Stomach (tissue), 9 donors: ENCODE measurements around the gene RSPO1. TPM values are rescaled to one million over a fixed set of nuclear protein-coding genes. Genes with fewer than 3 reads are reported as not detected.

Source experiments
- DNase-seq, 2 donors: peaks; one replicate each; pipeline versions ENCODE4 v3.0.0 to v3.0.0-alpha.2; 2013 to 2019
- H3K27ac ChIP-seq, 5 donors: fragments of 200-600 bp in 4 of 5; sonication (generic) in 4 of 5; one replicate each; pipeline ENCODE4 v1.5.1; 2013 to 2019; ENCODE audit warnings: mild to moderate bottlenecking in 1 of 5, moderate library complexity in 1 of 5
- H3K27me3 ChIP-seq, 3 donors: fragments of 200-600 bp; sonication (generic); one replicate each; pipeline ENCODE4 v1.5.1; 2017 to 2019; ENCODE audit warnings: mixed run types in 1 of 3
- H3K36me3 ChIP-seq, 4 donors: fragments of 200-600 bp; sonication (generic); 1 replicate in 3 of 4; 2 replicates in 1 of 4; pipeline ENCODE4 v1.5.1; 2016 to 2019
- H3K4me1 ChIP-seq, 4 donors: fragments of 200-600 bp; sonication (generic); one replicate each; pipeline ENCODE4 v1.5.1; 2016 to 2019
- H3K4me3 ChIP-seq, 4 donors: fragments of 200-600 bp; sonication (generic) in 3 of 4; one replicate each; pipeline ENCODE4 v1.5.1; 2016 to 2019; ENCODE audit warnings: mild to moderate bottlenecking in 1 of 4
- H3K9me3 ChIP-seq, 4 donors: fragments of 200-600 bp; sonication (generic); one replicate each; pipeline ENCODE4 v1.5.1; 2016 to 2019
- EP300 ChIP-seq: sonication (generic); formaldehyde crosslinking; IDR thresholded peaks from one replicate; pipeline ENCODE4 v1.6.1; 2017; ENCODE audit warnings: antibody characterized with exemption
- POLR2A ChIP-seq, 4 donors: fragments of 450-650 bp; IDR thresholded peaks; one replicate each; pipeline ENCODE4 v1.6.1; 2016; ENCODE audit warnings: antibody characterized with exemption in 4 of 4, control low read depth in 2 of 4, mild to moderate bottlenecking in 1 of 4, moderate library complexity in 1 of 4
- POLR2AphosphoS5 ChIP-seq, 3 donors: sonication (generic); formaldehyde crosslinking; IDR thresholded peaks; one replicate each; pipeline ENCODE4 v1.6.1; 2016; ENCODE audit warnings: antibody characterized with exemption in 3 of 3
- WGBS, 5 donors: extraction: QIAGEN DNeasy Blood & Tissue Kit in 3 of 5; methylation state at CpG; one replicate each; pipeline versions ENCODE4 v1.1.5 to v1.1.7; 2013 to 2018; 5-methylcytosine and 5-hydroxymethylcytosine counted together
- intact Hi-C: fragments of 100-400 bp; cut with DNase I; formaldehyde crosslinking; loops from one replicate; pipeline ENCODE4 v1.15.1; 2023; ENCODE audit warnings: low total_unique reads
- polyA plus RNA-seq, 3 donors: library from polyadenylated mRNA; stranded (reverse); fragments of 200-250 nt; gene quantifications; one replicate each; pipeline ENCODE4 v1.2.3, GENCODE V29; 2013
- total RNA-seq, 5 donors: library from RNA; depleted of rRNA; stranded (reverse); fragments of >200 nt; gene quantifications; one replicate each; pipeline versions ENCODE4 v1.1.0 to v1.2.3, GENCODE V29; 2014 to 2016
- TF ChIP-seq, protein P1 (sequence below), 7 experiments: fragments of 450-650 bp in 4 of 7; fragments of 200-600 bp in 3 of 7; sonication (generic) in 3 of 7; IDR thresholded peaks; one replicate each; pipeline ENCODE4 v1.5.1; 2016 to 2019; ENCODE audit warnings: antibody characterized with exemption in 7 of 7, control low read depth in 2 of 7, mild to moderate bottlenecking in 1 of 7
- donor health status: healthy with polysubstance abuse.
- donor health status: Bipolar disorder and iron deficiency.
- donor health status: healthy.

The RSPO1 gene
- total and polyA plus RNA-seq, 8 donors, result 0.50 to 5.8 (median 1.4) TPM

DNA sequence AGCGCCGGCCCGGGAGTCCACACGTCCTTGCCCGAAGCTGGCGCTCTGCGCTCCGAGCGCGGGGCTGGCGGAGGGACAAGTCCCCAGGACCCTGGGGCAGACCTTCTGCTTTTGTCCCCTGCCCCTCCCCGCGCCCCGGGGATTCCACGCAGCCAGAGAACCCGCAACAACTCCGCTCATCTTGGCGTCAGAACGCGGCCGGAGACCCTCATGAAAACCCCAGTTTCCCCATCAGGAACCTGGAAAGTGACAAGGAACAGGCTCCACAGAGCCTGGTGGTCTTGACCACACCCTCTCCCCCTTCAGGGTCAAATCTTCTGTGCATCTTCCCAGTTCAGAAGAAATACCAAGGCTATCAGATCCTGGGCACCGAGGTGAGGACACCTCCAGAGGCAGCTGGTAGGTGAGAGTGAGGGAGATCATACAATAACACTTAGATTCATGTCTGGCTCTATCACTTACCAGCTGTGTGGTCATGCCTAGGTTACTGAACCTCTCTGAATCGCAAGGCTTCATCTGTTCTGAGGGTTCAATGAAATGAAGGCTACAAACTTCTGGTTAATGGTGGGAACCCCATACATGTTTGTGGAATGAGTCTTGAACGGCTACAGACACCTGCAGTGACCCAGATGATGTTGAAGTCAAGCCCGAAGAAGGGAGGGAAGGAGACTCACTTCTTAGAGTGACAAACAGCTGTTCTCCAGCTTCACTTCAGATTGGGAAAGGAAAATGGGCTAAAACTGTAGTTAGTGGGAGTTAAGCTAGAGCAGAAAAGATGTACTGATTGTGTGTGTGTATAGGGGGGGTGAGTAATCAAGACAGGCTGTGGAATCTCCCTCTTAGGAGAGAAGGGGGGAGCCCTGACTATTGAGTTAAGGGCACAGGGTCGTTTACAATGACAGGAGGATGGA, 555 bp upstream of the RSPO1 start:
- intact Hi-C loops, result no loop called here
- no peak for DNase-seq
- H3K27me3 ChIP-seq, result peaks cover 13 to 93% (median 72%) of the 10 kb centered on the region in 3 donors

DNA sequence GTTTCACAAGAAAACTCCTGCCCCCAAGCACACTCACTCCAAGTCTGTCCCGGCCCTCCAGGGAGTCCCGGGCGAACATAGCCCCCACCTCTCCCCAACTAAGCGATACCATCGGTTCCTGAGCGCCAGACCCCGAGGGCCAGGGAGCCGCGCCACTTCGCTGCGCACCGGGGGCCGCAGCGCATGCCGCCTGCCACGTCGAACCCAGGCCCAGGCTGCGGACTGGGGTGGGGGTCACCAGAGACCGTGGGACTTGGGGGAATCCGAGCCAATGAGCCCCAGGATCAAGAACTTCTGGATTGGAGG, 801 bp downstream of the RSPO1 start:
- Histone ChIP-seq H3K4me3 (peak overlapping the region; percentile 40 to 49 (median 46)), H3K4me1 (peaks cover 7 to 25% (median 21%) of the 10 kb centered on the region in 4 donors), H3K9me3 (no peaks in the 10 kb centered on the region), H3K36me3 (no peaks in the 10 kb centered on the region), H3K27ac (peak overlapping the region in 1 of 5 donors; percentile 64), H3K27me3 (peaks cover 13 to 98% (median 80%) of the 10 kb centered on the region in 3 donors)
- intact Hi-C loops, result no loop called here
- TF ChIP-seq EP300 (no peak), POLR2AphosphoS5 (IDR thresholded peaks at IDR 0.05) (no peak), POLR2A (IDR thresholded peaks at IDR 0.05) (no peak)
- TF ChIP-seq, protein P1, sequence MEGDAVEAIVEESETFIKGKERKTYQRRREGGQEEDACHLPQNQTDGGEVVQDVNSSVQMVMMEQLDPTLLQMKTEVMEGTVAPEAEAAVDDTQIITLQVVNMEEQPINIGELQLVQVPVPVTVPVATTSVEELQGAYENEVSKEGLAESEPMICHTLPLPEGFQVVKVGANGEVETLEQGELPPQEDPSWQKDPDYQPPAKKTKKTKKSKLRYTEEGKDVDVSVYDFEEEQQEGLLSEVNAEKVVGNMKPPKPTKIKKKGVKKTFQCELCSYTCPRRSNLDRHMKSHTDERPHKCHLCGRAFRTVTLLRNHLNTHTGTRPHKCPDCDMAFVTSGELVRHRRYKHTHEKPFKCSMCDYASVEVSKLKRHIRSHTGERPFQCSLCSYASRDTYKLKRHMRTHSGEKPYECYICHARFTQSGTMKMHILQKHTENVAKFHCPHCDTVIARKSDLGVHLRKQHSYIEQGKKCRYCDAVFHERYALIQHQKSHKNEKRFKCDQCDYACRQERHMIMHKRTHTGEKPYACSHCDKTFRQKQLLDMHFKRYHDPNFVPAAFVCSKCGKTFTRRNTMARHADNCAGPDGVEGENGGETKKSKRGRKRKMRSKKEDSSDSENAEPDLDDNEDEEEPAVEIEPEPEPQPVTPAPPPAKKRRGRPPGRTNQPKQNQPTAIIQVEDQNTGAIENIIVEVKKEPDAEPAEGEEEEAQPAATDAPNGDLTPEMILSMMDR (IDR thresholded peaks at IDR 0.05), result no peak
- no peak for DNase-seq
- WGBS, 5 donors, result 3 to 5% (median 4%) methylated on average over 18 to 20 of the region's 20 CpGs

More for the DNA sequence above, 555 bp upstream of the RSPO1 start:
- Histone ChIP-seq H3K4me1 (peaks cover 7 to 25% (median 21%) of the 10 kb centered on the region in 4 donors), H3K36me3 (no peaks in the 10 kb centered on the region), H3K27ac (peak overlapping the region in 1 of 5 donors; percentile 64), H3K4me3 (peak overlapping the region; percentile 40 to 49 (median 46)), H3K9me3 (no peaks in the 10 kb centered on the region)
- TF ChIP-seq POLR2A (IDR thresholded peaks at IDR 0.05) (no peak), EP300 (no peak), POLR2AphosphoS5 (IDR thresholded peaks at IDR 0.05) (no peak)
- TF ChIP-seq, protein P1 (IDR thresholded peaks at IDR 0.05), result no peak
- 10 to 24% (median 12%) methylated on average over 5 to 26 of the region's 26 CpGs for WGBS, 5 donors

DNA sequence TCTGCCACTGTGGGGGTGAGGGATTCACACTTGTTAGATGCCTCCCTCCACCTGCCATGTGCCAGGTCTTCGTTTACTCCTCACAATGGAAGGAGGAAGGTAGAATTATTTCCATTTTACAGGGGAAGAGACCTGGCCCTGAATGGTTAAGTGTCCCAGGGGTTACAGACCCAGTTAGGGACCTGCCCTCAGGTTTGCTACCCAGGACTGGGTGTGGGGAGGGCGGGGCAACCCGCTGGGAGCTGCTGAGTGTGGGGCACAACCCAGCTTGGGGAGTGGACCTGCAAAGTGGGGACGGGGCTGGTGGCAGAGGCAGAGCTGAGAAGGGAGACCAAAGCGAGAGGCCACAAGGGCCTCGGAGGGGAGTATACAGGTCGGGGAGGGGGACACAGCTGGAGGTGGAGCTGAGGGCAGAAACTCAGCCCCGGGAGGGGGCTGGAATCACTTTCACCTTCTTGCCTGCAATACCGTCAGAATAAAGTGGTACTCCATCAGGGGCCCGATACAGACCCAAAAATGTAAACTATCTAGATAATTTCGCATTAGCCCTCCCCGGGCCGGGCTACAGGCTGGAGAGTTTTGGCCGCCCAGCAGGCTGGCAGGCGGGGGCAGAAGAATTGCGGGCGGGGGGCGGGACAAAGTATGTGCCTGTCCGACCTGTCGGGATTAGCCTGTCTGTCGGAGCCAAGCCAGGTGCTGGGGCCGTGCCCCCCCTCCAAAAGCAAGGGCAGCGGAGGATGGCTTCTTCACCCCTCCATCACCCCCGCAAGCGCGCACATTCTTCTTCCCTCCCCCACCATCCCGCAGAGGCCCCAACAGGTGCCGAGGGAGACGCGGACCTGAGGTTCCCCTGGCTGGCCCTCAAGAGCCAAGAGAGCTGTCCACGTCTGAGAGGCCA, 1.4 kb downstream of the RSPO1 start:
- peaks cover 7 to 25% (median 21%) of the 10 kb centered on the region in 4 donors for H3K4me1 ChIP-seq
- H3K36me3 ChIP-seq, result no peaks in the 10 kb centered on the region
- no peaks in the 10 kb centered on the region for H3K9me3 ChIP-seq
- no peak for TF ChIP-seq POLR2A (IDR thresholded peaks at IDR 0.05)
- TF ChIP-seq, protein P1 (IDR thresholded peaks at IDR 0.05), result no peak
- no peak for TF ChIP-seq POLR2AphosphoS5 (IDR thresholded peaks at IDR 0.05)
- TF ChIP-seq EP300, result no peak
- DNase-seq, result no peak
- H3K4me3 ChIP-seq, result peak overlapping the region; percentile 40 to 49 (median 46)
- intact Hi-C loops, result no loop called here
- H3K27ac ChIP-seq, result no peak overlapping the region
- 3 to 8% (median 5%) methylated on average over 22 to 31 of the region's 31 CpGs for WGBS, 5 donors
- peaks cover 13 to 98% (median 80%) of the 10 kb centered on the region in 3 donors for H3K27me3 ChIP-seq

DNA sequence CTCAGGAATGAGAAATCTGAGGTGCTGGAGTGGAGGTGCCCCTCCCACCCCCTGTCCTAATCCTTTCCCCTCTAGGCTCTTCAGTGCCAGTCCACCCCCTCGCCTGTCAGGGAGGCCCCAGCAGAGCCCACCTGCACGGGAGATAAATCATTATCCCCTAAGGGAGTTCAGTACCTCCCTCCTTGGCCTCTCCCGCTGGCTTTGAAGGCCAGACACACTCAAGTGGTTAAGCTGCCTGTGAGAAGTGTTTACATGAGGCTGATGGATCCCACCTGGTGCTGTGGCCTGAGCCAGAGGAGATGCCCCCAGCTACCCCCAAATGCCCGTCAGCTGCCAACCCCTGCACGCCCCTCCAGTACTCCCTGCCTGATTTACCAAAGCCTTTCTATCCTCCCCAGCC, 3.7 kb downstream of the RSPO1 start:
- Histone ChIP-seq H3K4me1 (peaks cover 7 to 25% (median 21%) of the 10 kb centered on the region in 4 donors), H3K9me3 (no peaks in the 10 kb centered on the region), H3K36me3 (no peaks in the 10 kb centered on the region), H3K27me3 (peaks cover 13 to 96% (median 74%) of the 10 kb centered on the region in 3 donors), H3K27ac (no peak overlapping the region), H3K4me3 (no peak overlapping the region)
- intact Hi-C loops, result no loop called here
- TF ChIP-seq, protein P1 (IDR thresholded peaks at IDR 0.05), result no peak
- TF ChIP-seq EP300 (no peak), POLR2A (IDR thresholded peaks at IDR 0.05) (no peak), POLR2AphosphoS5 (IDR thresholded peaks at IDR 0.05) (no peak)
- WGBS, 5 donors, result 33 to 46% (median 43%) methylated on average over 5 of the region's 5 CpGs
- DNase-seq, result no peak
